Activated T-cell treated with anti-CD3 and anti-CD28 coated beads for 48 hours (primary cell): ENCODE results near the gene SMG6.
"Not testable (repeated sequence)": the region's sequence is repeated elsewhere in the genome, so short reads cannot be mapped to it uniquely, and the experiment has no call there.

Experiments
- DNase-seq: peaks from one replicate; pipeline ENCODE4 v3.0.0-alpha.2; 2020; ENCODE audit warnings: low read depth

Gene SMG6

DNA sequence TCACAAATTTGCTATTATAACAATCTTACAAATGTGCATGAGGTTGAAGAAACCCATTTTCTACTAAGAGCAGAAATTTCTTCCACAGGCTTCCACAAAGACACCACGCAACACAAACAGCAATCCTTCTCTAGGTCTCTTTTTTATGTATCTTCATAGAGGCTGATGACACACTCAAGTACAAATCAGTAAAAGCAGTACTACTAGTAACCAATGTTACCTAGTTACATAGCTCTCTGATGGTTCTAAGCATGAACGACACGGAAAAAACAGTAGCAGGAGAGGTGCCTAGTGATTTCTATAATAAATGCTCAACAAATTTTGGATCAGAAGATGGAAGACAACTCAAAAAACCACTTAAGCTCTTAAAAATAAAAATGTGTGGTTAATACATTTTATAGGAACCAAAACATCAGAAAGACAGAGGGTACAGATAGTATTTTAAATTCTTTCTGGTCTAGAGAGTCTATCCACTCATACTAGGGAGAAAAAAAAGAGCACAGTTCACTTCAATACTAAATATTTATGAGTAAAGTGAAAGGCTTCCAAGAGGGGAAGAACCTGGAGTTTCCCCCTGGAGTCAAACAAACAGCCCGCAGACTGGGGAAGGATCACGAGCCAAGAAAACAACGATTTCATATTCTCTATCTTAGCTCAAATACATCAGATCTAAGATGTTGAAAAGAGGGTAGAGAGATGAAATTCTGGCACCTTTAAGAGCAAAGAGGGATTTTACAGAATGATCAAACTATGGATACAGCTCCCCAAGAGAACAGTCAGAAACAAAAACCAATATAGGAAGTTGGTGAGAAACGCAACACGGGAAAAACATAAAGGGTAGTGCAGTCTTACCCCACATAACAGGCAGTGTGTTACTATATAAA is 40.2 kb downstream of the SMG6 start:
- no peak for DNase-seq

DNA sequence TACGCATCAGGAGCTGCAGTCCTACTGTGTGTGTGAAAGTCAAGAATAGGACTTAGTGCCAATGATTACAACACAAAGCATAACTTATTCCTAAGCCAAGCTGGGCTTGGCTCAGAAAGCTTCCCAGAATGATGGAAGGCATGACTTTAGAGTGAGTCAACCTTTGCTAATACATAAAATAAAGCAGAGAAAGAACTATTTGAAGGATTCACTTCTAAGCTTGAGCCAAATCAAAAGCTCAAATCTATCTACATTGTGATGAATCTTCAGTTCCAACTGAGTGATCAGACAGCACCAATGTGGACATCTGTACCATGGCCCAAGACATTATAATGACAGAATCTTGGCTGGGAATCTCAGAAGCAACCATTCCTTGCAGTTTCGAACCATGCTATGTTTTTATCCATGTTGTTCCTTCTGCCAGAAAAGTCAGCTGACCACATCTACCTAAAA is 41.4 kb downstream of the SMG6 start:
- no peak for DNase-seq

DNA sequence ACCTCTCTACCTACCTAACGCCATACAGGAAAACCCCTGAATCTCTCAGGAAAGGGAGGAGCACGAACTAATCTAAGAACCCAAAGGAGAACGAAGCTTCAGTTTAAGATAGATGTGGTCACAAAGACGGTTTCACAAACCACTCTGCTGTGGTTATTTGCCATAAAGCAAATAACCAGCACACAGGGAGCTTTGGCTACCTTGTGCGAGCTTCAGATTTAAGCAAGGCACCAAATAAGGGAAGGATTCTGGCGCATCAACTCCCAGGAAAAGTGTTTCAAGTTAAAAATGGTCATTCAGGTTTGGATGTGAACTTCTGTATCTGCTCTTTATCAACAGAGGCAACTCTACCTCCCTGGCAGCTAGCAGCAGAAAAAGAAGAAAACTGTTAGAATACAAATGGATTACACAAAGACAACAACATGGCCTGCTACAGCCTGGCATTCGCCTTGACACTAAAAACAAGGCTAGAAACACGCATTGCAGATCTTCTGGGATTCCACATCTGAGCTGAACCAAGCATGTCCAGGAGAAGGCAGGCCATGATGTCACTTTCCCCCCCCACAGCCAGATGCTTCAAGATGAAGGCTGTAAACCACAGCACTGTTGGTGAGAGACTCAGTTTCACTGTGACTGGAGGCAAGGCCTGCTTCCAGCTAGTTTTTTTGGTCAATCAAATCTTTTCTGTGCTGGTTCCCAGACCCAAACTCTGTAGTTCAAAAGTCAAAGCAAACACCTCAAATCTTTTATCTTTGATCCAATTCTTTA is 43.6 kb downstream of the SMG6 start:
- DNase-seq, result peak; percentile 71

DNA sequence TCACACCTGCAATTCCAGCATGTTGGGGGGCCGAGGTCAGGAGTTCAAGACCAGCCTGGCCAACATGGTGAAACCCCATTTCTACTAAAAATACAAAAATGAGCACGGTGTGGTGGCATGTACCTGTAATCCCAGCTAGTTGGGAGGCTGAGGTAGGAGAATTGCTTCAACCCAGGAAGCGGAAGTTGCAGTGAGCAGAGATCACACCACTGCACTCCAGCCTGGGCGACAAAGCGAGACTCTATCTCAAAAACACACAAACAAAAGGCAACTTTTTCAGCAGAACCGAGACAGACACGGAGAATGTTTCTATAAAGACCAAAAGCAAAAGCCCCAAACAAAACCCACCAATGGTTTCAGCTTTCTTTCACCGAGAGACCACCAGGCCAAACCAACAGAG is 44.8 kb downstream of the SMG6 start:
- DNase-seq, result not testable (repeated sequence)

DNA sequence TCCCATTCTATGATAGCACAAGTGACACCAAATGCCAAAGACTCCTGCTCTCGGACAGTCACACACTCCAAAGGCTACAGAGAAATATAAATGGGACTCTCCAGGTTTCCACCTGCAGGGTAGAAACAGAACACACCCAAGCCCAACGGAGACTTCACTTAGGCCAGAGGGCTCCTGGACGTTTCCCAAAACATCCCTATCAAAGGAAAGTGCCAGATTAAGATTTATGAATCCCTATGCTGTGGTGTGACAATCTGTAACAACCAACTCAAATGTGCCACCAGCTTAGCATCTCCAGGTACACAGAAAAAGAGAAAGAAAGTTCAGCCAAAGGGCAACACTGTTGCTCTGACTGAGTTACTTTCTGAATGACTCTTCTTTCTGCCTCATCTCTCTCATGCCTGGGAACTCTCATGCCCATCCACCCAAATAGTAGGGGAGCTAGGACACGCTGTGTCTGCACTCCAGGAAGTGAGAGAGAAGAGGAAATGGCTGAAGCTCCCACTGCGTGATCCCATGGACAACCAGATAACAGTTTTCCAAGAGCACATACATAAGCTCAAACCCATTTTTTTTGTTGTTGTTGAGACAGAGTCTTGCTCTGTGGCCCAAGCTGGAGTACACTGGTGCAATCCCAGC is 49.7 kb downstream of the SMG6 start:
- no peak for DNase-seq

DNA sequence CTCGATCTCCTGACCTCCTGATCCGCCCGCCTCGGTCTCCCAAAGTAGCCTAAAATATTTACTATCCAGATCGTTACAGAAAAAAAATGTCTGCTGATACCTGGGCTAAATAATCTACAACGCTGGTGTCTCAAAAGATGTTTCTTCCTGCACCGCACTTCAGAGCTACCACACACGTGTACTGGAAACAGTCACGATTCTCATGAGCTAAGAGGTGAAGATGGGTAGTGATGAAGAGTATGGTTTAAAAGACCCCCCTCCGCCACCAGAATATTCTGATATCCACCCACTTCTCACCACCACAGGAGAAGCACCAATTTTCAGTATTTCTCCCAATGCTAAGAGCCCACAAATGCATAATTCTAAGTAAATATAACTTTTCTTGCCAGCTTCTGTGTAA is 50.2 kb downstream of the SMG6 start:
- DNase-seq, result no peak

DNA sequence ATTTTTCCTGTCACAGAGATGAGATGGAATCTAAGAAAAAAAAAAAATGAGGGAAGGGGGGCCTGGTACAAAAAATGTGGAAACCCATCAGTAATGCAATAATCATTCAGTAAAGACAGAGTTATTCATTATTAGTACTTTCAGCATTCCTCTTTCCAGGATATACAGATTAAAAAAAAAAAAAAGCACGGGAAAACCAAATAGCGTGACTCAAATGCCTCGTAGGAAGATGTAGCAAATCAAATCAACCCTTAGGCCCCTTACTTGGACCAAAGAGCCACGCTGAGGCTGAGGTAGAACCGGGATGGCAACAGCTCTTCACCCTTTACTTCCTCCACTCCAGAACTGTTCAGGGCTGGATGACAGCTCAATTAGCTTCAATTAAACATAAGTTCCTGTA is 52.5 kb downstream of the SMG6 start:
- no peak for DNase-seq

DNA sequence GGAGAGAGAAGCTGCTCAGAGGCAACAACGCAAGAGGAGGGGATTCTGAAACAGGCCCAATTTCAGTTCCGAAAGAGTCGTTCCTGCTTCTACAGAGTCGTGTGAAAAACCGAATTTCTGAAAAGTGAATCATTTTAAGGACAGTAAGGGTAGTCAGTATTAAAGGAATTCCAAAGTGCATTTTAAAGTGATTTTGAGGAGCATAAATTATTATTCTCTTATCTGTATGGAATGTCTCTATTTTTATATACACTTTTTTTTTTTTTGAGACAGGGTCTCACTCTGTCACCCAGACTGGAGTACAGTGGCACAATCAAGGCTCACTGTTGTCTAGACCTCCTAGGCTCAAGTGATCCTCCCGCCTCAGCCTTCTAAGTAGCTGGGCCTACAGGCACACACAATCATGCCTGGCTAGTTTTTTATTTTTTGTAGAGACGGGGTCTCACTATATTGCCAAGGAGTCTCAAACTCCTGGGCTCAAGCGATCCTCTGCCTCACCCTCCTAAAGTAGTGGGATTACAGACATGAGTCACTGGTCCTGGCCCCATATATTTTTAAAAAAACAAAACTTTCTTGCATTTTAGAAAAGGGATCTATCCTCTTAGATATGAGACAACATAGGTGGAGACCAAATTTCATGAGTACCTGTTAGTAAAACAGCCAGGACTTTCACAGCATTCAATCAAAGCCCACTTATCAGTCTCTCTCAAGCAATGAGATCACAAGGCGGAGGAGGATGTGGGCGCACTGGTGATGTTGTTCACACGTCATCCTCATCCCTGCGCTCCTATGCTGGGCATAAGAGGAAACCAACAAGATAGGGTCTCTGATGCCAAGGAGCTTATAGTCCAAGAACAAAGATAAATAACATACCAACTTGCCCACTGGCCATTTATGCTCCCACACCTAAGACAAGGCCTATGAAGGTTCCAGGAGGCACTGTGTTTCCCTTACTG is 53.2 kb downstream of the SMG6 start:
- DNase-seq, result no peak

DNA sequence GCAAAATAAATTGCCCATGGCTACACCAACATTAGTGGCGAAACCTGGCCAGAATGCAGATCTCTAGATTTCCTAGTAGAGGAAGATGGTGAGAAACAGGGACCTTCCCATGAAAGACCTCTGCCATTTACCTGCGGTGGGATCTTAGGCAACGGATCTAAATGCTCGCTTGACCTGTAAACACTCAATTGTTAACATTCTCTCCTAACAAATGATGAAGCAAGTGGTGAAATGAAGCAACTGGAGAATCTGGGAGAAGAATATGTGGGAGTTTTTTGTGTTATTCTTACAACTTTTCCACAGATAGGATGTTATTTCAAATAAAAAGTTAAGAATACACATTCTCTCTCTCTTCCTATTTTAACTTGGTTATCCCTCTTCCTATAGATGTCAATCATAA is 56.6 kb downstream of the SMG6 start:
- no peak for DNase-seq

DNA sequence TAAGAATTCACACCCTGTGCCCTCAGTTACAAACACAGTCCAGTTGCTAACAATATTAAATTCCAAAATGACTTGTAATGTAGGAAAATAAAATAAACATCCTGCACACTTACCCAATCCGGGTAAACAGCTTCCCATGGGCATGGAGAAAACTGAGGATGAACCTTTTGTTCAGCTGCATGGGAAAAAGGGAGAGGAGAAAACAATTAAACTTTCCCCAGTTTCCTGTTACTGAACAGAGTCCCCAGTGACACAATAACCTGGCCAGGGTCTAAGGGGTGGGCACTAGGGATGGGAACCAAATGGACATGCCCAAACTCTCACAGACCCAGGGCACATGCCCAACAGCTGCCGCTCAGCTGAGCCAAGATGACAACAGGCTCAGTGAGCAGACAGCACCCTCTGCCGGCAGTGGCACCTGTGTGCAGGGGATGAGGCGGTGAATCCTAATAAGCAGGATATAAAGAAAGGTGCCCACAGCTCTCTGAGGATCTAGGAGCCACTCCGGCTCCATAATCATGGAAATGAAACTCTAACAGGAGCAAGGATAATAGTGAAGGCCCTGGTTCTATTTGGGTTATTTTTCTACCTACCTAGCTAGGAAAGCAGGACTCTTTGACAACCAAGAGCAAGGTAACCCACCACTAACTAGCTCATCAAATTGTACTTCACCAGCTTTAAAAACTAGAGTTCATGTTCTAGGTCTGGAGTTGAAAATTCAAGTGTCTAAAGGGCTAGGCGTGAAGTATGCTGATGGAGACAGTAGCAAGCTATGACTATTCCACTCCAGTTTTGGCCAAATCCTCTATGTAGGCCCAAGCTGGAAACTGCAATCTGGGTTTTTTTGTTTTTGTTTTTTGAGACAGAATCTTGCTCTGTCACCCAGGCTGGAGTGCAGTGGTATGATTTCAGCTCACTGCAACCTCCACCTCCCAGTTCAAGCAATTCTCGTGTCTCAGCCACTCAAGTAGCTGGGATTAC is 58.8 kb downstream of the SMG6 start:
- peak; percentile 72 for DNase-seq

DNA sequence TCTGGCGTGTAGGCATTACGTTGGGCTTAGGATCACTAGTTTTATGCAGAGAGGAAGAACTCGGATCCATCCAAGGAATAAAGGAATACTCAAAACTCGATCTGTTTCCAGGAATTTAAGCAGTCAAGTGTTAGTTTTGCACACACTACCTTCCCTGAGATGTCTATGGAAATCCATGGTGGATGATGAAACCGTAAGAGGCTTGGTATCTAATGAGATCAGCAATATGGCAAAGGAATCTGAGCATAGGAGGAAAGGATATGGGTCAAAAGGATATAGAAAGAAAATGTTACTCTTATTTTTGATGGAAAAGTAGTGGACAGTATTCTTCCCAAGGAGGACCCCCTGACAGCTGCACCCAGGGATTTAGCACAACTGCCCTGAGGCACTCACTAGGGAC is 59.6 kb downstream of the SMG6 start:
- DNase-seq, result no peak

DNA sequence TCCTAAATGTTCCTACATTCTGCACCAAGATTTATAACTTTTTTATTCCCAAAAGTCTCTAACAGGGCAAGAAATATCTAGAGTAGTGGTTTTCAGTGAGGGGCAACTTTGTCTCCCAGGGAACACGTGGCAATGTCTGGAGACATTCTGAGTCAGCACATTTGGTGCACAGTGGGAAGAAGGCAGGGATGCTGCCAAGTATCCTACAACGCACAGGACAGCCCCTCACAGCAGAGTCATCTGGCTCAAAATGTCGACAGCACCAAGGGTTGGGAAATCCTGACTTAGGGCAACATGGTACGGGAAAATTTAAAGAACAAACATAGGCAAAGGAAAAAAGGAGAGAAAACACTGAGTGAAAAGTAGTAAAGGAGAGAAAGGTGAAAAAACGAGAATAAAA is 61.8 kb downstream of the SMG6 start:
- DNase-seq, result no peak

DNA sequence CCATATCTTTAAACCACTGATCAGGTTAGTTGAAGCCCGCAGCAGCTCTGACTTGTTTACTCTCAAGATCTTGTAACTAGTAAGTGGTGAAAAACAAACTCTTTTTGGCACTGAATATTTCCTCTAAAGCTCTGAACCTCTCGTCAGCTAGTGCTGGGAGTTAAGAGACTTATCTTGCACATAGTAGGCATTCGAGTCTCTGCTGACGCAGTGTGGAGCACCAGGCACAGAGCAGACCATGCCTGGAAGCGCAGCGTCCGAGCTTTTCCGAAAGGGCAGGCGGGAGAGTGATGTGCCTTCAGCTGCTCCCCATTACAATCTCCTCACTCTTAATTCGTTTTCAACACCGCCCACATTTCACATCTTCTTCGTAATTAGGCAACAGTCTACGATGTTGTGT is 63.0 kb downstream of the SMG6 start:
- no peak for DNase-seq

DNA sequence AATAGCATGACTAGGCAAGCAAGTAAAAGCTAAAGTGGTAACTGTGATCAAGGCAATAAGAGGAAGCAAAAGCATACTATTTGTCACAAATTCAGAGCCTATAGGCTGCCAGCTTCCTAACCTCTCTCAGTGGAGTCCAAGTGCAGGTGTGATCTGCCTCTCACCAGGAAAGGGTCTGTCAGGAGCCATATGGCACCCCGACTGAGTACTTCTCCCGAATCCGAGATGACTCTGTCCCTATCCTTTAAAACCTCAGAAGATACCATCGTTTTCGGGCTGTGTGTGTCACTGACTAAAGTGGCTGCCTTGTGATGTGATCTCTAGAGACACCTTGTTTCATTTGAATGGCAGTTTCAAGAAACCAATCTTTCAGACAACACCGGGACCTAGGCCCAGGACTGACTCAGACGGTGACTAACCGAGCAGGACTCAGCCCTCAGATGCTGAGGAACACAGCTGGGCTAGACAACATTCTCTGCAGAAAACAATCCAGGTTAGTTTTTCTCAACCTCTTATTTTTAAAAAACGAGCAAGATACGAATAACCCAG is 63.6 kb downstream of the SMG6 start:
- DNase-seq, result peak; percentile 49

DNA sequence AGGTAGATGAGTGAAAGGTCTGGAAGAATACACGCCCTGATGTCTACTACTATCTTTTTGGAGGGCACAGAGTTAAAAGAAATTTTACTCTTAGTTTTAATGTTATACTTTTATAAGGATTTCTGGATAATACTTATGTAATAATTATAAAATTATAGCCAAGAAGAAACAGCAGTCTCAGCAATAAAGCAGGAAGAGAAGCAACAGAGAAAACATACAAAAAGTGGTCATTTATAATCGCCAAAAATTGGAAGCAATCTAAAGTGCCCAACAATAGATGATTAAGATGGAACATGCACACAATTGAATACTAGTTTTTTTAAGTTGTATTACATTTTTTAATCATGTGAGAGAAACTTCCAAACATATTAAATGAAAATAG is 64.4 kb downstream of the SMG6 start:
- DNase-seq, result no peak

DNA sequence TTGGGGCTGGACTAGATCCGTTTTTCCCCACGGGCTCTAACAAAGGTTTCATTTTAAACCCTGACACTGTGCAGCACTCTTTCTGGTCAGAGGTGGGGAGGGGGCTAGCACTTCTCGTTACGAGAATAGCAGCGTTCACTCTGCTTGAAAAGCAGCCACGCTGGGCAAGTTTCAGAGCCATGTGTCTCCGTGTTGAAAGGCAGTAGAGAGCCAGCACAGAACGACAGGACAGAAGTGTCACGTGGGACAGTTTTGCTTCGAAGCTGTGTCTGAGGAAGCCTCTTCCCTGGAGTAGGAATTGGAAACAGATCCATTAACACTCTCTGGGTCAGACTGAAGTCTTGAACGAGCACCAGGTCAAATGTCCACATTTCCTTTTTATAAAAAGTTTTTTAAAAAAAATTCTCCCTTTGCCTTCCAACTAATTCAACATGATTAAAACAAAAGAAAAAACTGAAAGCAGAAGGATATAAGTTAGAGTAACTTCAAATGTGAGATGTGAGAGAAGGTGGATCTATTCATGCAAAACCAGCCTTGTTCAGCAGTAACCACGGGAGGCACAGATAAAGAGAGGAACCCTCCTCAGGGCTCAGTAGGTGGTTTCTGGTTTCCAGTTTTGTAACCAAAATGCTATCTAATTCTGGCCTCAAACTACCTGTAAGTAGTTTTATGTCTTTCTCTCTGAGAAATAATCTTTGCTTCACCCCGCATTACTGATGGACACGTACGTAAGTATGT is 65.0 kb downstream of the SMG6 start:
- DNase-seq, result no peak

DNA sequence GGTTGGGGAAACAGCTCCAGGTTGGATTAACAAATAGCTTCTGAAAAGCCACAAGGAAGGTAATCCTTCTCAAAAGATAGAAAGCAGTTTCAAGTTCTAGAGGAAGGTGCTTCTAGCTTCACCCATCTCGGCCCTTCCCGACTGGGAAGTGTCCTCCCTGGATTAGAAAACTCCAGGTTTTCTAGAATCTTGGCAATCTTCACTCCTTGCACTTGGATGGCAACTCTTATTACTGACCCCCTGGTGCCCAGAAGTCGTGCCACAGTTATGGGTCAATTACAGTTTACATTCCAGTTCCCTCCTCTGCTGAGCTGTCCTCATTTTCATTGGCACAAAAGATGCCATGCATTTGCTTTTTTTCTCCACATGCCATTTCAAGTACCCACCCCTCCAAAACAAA is 65.6 kb downstream of the SMG6 start:
- DNase-seq, result no peak

DNA sequence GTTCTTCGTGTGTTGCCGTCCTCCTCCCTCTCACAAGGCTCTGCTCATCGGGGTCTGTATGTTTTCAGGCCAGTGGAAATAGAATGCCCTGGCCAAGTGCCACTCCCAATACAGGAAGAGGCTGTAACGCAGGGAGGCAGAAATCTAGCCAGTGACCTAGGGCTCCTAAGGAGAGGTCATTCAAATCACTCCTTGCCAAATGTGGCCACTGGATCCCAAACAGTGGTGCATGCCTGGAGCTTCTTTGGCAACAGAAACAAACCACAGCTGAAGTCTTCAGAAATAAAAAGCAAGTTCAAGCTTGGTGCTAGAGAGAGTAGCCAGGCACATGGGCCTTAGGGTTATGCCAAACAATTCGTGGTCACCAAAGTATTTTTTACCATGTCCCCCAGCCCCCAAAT is 66.1 kb downstream of the SMG6 start:
- no peak for DNase-seq

DNA sequence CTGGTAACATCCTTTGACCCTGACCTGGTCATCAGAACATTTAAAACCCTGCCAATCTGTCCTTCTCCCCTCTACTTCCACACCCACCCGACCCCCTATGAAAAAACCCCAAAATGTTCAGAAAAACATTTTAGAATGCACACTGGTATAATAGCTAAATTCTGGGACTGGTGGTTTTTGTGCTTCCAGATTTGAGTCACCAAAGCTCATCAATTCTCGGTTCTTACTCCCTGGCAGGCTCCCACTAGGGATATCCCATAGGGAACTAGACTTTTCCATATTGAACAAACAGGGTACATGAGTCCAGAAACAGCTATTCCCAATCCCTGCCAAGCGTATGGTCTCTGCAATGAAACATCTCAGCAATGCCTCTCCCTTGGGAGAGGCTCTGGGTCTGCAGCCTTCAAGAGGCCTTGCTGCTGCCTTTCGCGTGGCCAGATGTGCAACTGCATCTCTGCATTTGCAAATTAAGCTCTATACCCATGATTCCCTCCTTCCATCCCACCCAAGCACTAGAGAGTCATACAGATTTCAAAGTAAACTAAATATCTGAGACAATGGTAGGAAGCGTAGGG is 67.7 kb downstream of the SMG6 start:
- DNase-seq, result no peak
